HG03571 (cell line): ENCODE results near the gene GAS5.

Source experiments
- ATAC-seq: cut with Tn5 transposase; IDR thresholded peaks from one replicate; pipeline ENCODE4 v1.9.1; 2021; ENCODE audit not compliant: unreplicated experiment

Gene GAS5

GRCh38 chr1:173832748-173833147, 35.0 kb downstream of the GAS5 start:
- no peak for ATAC-seq

DNA sequence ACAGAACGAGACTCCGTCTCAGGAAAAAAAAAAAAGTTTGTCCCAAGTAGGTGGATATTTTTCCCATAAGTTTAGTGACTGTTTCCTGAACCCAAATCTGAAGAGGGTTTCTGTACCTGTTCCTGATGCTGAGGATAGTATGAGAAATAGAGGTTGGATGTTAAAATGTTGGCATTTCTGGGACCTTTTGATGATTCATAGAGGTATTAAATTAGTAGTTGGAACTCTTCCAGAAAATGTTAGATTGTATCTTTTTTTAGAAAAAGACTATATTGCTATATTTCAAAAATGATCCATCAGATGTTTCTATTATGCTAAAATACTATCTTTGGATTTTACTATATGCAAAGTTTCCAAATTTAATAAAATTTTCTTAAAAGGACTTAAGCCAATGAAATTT, 40.2 kb downstream of the GAS5 start:
- no peak for ATAC-seq

GRCh38 chr1:173824315-173825081, 43.3 kb downstream of the GAS5 start, which contains the start of the genes CENPL and DARS2:
TSS of gene CENPL (minus strand) at chr1:173824883. CDS start at chr1:173811299, 13,584 bp downstream.
TSS of gene DARS2 (plus strand) at chr1:173824673. CDS start at chr1:173825230, 557 bp downstream.
- ATAC-seq = peak; percentile 85

GRCh38 chr1:173823781-173824314, 43.9 kb downstream of the GAS5 start:
- ATAC-seq = peak; percentile 44

DNA sequence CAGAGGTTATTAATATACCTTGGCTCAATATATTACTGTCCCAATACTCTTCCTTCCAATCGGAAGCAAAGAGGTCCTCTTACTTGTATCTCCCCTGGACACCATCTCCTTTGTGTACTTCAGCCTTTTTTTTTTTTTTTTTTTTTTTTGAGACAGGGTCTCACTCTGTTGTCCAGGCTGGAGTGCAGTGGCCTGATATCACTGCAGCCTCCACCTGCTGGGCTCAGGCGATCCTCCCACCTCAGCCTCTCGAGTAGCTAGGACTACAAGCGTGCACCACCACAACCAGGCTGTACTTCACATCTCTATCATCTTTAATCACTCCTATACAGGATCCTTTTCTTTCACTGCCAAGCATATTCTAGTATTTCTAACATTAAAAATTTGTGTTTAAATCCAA, 46.1 kb downstream of the GAS5 start:
- ATAC-seq = no peak

DNA sequence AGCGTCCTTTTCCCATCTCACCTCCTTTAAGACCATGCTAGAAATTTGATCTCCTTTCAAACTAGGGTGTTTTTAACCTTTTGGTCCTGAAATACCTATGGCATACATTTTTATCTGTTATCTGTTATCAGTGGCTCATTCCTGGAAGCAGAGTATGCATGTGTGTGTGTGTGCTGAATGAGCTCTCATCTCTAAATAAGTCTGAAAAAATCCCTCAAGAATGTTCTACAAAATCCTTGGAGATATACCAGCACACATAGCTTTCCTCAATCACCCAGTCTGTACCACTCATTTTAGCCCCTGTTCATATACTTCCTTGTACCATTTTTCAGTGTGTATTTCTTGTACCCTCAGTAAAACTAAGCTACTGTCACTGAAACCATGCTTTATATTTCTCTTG, 49.3 kb downstream of the GAS5 start:
- ATAC-seq = no peak
